HG02852 (cell line): ENCODE data around the gene IQCE.
"Not testable (repeated sequence)": the region's sequence is repeated elsewhere in the genome, so short reads cannot be mapped to it uniquely, and the experiment has no call there.

Experiments
- ATAC-seq: cut with Tn5 transposase; IDR thresholded peaks from one replicate; pipeline ENCODE4 v1.9.1; 2021; ENCODE audit warnings: mild to moderate bottlenecking, moderate library complexity; ENCODE audit not compliant: unreplicated experiment

The IQCE gene

GRCh38 chr7:2531796-2532110 lies 27.0 kb upstream of the IQCE start:
- not testable (repeated sequence) for ATAC-seq

GRCh38 chr7:2532199-2532772 lies 26.5 kb upstream of the IQCE start:
- ATAC-seq: not testable (repeated sequence)

GRCh38 chr7:2532816-2533215 lies 26.0 kb upstream of the IQCE start:
- ATAC-seq: not testable (repeated sequence)

GRCh38 chr7:2533566-2533965 lies 25.2 kb upstream of the IQCE start:
- not testable (repeated sequence) for ATAC-seq

DNA sequence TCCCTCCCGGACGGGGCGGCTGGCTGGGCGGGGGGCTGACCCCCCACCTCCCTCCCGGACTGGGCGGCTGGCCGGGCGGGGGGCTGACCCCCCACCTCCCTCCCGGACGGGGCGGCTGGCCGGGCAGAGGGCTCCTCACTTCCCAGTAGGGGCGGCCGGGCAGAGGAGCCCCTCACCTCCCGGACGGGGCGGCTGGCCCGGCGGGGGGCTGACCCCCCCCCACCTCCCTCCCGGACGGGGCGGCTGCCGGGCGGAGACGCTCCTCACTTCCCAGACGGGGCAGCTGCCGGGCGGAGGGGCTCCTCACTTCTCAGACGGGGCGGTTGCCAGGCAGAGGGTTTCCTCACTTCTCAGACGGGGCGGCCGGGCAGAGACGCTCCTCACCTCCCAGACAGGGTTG lies 24.6 kb upstream of the IQCE start:
- not testable (repeated sequence) for ATAC-seq

DNA sequence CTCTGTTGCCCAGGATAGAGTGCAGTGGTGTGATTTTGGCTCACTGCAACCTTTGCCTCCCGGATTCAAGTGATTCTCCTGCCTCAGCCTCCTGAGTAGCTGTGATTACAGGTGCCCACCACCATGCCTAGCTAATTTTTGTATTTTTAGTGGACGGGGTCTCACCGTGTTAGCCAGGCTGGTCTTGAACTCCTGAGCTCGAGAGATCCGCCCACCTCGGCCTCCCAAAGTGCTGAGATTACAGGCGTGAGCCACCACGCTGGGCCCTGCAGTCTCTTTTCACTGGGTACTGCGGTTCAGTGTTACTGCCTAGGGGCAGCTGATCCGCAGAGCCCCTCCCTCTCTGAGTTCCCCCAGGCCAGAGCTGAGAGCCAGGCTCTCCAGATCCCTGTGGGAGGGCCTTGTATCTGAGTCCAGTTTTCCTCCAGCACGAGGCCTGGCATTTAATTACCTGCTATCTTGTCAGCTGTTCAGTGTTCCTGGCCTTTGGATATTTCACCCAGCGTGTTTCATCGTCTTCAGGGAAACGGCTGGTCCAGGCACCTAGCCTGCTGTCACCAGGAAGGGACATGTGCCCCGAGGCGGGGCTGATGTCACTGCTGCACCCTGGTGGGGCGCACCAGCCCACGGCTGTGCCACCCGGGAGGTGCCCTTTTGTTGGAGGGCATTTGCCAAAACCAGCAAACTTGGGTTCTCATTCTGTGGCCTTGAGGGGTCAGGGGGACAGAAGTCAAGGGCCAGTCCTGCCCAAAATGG lies 22.7 kb upstream of the IQCE start:
- ATAC-seq: not testable (repeated sequence)

- ATAC-seq: no peak
These were observed 20.6 kb upstream of the IQCE start for GRCh38 chr7:2537981-2538851.

GRCh38 chr7:2539031-2539911 lies 19.5 kb upstream of the IQCE start:
- ATAC-seq: no peak

- ATAC-seq: no peak
These were observed 18.6 kb upstream of the IQCE start for GRCh38 chr7:2540133-2540532.

- ATAC-seq: no peak
These were observed 18.1 kb upstream of the IQCE start for GRCh38 chr7:2540641-2541051.

- no peak for ATAC-seq
These were observed 17.3 kb upstream of the IQCE start for GRCh38 chr7:2541291-2542010.

DNA sequence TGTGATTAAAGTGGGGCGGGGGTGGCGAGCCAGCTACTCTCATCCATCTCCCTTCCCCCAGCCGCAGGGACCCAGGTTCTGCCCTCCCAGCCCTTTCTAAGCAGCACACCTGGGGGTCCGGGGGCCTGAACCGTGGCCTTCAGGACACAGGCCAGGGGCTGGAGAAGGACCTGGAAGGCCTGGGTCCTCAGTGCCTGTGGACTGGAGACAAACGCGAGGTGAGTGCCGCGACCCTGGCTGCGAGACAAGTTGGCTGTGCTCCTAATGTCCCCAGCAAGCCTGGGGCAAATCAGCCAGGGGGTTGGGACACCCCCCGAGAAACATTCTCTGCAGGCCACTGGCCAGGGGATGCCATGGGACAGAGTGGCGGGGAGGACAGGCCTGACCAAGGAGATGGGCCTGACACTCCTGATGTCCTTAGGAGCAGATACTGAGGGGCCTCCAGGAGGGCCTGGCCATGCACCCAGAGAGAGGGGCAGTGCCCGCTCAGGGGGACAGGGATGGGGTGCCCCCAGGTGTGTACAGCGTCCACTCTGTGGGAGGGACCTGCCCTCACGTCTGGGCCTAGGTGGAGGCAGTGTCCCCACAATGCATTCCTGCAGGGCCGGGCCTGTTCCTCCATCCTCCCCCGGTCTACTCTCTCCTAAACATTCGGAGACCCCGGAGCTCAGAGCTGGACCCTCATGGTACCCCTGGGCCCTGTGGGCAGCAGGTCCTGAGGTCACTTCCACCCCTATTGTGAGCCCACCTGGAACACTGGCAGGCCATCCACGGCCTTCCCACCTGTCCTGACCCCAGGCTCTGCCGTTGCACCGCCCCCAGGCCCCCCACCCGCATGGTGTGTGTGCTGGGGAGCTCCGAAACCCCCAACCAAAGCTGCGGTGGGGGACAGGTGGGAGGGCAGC lies 16.5 kb upstream of the IQCE start:
- no peak for ATAC-seq

DNA sequence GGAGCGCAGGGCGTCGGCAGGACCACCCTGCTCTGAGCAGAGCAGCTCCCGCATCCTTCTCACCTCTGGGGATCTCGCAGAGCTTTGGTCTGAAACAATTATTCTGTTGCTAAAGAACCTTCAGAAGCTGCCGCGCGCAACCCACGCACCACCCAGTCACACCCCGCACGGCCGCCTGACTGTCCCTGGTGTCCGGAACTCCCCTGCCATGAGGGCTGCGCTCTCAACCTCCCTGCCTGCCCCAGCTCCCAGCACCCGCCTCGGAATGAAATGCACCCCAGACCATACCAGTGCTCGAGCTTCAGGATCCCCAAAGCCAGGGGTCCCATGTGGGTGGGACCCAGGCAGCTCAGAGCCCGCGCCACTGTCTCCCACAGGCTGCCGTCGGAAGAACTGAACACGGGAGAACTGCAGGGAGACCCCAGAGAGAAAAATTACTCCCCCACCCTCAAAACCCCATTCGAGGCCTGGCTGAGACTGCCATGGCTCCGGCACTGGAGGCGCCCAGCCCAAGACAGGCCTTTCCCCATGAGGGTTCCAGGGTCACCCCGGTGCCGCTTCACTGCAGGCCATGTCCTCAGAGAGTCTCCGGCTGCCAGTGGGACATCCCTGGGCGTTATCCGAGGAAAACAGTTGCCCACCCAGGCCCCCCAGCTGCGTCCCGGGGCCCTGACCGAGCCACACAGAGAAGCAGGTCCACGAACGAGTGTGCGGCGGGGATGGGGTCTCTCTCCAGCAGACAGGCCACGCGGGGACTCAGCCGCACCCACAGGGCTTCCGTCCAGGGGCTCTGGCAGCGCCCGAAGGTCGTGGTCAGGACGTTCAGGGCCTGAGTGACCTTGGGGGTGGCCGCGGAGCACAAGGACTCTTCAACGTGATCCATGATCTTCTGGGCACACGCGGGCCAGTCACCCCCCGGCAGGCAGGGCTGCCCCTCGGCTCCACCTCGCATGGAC lies 15.6 kb upstream of the IQCE start:
- no peak for ATAC-seq

DNA sequence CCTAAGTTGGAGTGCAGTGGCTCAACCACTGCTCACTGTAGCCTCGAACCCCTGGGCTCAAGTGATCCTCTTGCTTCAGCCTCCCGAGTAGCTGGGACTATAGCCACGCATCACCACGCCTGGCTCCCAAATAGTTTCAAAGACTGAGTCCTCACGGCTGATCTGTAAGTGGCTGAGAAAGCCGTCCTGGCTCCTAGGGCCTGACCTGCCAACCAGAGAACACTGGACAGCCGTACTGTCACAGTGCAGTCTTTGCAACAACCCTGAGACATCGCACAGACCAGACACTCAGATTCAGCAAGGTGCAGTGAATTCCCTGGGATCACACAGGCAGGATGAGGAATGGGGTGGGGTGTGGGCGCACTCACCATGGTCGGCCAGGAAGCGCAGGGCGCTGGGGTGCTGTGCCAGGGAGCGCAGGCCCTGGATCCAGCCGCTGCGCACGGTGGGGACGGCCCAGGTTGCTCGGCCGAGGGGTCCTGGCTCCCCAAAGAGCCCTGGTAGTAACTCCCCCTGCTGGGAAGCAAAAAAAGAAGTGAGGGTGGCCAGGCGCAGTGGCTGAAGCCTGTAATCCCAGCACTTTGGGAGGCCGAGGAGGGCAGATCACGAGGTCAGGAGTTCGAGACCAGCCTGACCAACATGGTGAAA lies 14.1 kb upstream of the IQCE start:
- no peak for ATAC-seq

- no peak for ATAC-seq
These were observed 12.9 kb upstream of the IQCE start for GRCh38 chr7:2545746-2546425.

GRCh38 chr7:2546776-2547586 lies 11.8 kb upstream of the IQCE start:
- ATAC-seq: no peak
